SK-N-SH treated with all-trans-retinoic acid at 6 μM for 48 hours (cell line): ENCODE data around the gene RNF224.

Experiments used
- GLIS3 ChIP-seq: fragments of 250-450 bp; sonication (Bioruptor Pico); IDR thresholded peaks from 2 replicates; pipeline ENCODE4 v1.5.0; 2020; ENCODE audit warnings: mild to moderate bottlenecking, moderate library complexity
- ZFP30 ChIP-seq: fragments of 450-650 bp; formaldehyde crosslinking; IDR thresholded peaks from 2 replicates; pipeline ENCODE4 v1.5.0; 2022; ENCODE audit warnings: mild to moderate bottlenecking, moderate library complexity
- ZNF70 ChIP-seq: fragments of 450-650 bp; formaldehyde crosslinking; IDR thresholded peaks from 2 replicates; pipeline ENCODE4 v1.5.0; 2020; ENCODE audit warnings: mild to moderate bottlenecking, moderate library complexity

- TF ChIP-seq ZFP30 (no peak), ZNF70 (CRISPR knock-in tag) (no peak), GLIS3 (no peak)
These were observed 8.5 kb upstream of the RNF224 start for GRCh38 chr9:137218754-137219271.
